Measurements from ENCODE around the gene SCYGR1. TPM values are rescaled to one million over a fixed set of nuclear protein-coding genes. Genes with fewer than 3 reads are reported as not detected.

The SCYGR1 gene
- total and polyA plus RNA-seq, 2 donors from 2014 or later, result not detected

DNA sequence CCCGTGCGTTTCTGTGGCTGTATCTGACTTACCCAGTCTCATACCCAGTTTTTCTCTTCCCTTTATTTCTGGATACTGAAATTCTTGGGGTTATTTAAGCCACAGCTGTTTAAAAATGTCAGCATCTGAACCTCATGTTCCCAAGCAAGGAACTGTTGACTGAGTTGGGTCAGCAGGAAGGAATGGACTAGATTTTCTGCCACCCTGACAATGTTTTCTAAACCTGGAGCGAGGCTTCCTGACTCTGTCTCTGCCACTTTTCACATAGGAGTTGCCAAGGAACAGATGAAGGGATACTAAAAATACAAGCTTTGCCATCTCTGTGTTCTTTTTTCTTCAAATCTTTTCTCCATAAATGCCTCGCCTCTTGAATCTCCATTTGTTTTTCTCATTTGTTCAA is 29.0 kb upstream of the SCYGR1 start:
- DNase-seq (no peak), FAIRE-seq (no peak)
- Histone ChIP-seq H3K27ac (ENCODE audit: low read depth in 2 of 2, low read length in 2 of 2) (no peak overlapping the region), H3K9me3 (ENCODE audit: control insufficient read depth in 2 of 3, insufficient read depth in 1 of 3, low read length in 3 of 3) (no peaks in the 10 kb centered on the region), H3K27me3 (ENCODE audit: control insufficient read depth, insufficient read depth, low read length) (no peaks in the 10 kb centered on the region), H3K36me3 (ENCODE audit: control insufficient read depth in 2 of 3, insufficient read depth in 3 of 3, low read length in 3 of 3) (no peaks in the 10 kb centered on the region), H3K9ac (ENCODE audit: low read length in 3 of 3) (no peak overlapping the region), H3K4me3 (ENCODE audit: low read length in 3 of 3) (no peak overlapping the region), H3K4me1 (ENCODE audit: control insufficient read depth in 2 of 3, insufficient read depth in 2 of 3, low read depth in 1 of 3, low read length in 3 of 3) (peaks cover 0 to 9% (median 0%) of the 10 kb centered on the region in 3 donors)
- intact Hi-C loops (cut with DNase I), result no loop called here
- TF ChIP-seq, protein P1, sequence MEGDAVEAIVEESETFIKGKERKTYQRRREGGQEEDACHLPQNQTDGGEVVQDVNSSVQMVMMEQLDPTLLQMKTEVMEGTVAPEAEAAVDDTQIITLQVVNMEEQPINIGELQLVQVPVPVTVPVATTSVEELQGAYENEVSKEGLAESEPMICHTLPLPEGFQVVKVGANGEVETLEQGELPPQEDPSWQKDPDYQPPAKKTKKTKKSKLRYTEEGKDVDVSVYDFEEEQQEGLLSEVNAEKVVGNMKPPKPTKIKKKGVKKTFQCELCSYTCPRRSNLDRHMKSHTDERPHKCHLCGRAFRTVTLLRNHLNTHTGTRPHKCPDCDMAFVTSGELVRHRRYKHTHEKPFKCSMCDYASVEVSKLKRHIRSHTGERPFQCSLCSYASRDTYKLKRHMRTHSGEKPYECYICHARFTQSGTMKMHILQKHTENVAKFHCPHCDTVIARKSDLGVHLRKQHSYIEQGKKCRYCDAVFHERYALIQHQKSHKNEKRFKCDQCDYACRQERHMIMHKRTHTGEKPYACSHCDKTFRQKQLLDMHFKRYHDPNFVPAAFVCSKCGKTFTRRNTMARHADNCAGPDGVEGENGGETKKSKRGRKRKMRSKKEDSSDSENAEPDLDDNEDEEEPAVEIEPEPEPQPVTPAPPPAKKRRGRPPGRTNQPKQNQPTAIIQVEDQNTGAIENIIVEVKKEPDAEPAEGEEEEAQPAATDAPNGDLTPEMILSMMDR (IDR thresholded peaks at IDR 0.05; ENCODE audit: borderline replicate concordance, extremely low read depth, insufficient read depth), result no peak

DNA sequence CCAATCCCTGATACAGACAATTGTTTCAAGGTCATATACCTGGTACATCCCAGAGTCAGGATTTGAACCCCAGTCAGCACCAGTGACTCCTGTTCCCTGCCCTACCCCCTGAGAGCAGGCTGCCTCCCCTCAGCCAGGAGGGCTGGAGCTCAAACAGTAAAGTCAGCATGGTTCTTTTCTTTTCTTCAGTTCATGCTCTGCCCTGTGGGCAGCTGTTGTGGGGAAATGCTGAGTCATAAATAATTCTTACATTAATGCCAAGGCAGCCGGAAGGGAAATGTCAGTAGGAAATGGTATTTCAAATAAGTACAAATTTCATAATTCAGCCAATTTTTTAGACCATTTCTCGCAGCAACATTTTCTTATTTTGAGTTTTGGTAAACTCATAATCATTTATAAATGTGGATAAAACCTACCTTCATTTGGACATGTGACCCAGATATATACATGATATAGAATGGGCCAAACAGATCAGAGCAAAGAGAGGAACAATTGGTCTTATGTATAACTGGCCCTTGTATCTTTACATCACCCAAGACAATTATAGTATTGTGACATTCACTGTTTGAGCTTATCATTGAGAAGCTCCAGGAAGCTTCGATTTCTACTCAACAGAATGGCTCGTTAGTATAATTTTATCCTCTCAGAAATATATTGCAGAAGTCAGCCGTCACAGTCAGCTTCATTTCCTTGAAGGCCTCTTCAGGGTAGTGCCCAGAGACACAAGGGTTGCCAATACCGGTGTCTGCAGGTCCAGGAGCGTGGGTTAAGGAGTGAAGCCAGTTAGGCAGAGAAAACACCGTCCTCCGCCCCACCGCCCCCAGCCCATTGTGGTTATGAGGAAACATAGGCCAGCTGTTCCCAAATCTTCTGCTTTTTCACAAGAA is 28.0 kb upstream of the SCYGR1 start:
- no peak overlapping the region for H3K9ac ChIP-seq (ENCODE audit: low read length in 3 of 3)
- FAIRE-seq, result no peak
- intact Hi-C loops (cut with DNase I), result no loop called here
- DNase-seq, result peak in 2 of 5 donors; percentile 20 to 38
- peaks cover 0 to 9% (median 0%) of the 10 kb centered on the region in 3 donors for H3K4me1 ChIP-seq (ENCODE audit: control insufficient read depth in 2 of 3, insufficient read depth in 2 of 3, low read depth in 1 of 3, low read length in 3 of 3)
- no peaks in the 10 kb centered on the region for H3K27me3 ChIP-seq (ENCODE audit: control insufficient read depth, insufficient read depth, low read length)
- no peaks in the 10 kb centered on the region for H3K9me3 ChIP-seq (ENCODE audit: control insufficient read depth in 2 of 3, insufficient read depth in 1 of 3, low read length in 3 of 3)
- TF ChIP-seq, protein P1 (IDR thresholded peaks at IDR 0.05; ENCODE audit: borderline replicate concordance, extremely low read depth, insufficient read depth), result no peak
- H3K4me3 ChIP-seq (ENCODE audit: low read length in 3 of 3), result no peak overlapping the region
- no peaks in the 10 kb centered on the region for H3K36me3 ChIP-seq (ENCODE audit: control insufficient read depth in 2 of 3, insufficient read depth in 3 of 3, low read length in 3 of 3)
- H3K27ac ChIP-seq (ENCODE audit: low read depth in 2 of 2, low read length in 2 of 2), result peak overlapping the region in 1 of 2 donors; percentile 8

DNA sequence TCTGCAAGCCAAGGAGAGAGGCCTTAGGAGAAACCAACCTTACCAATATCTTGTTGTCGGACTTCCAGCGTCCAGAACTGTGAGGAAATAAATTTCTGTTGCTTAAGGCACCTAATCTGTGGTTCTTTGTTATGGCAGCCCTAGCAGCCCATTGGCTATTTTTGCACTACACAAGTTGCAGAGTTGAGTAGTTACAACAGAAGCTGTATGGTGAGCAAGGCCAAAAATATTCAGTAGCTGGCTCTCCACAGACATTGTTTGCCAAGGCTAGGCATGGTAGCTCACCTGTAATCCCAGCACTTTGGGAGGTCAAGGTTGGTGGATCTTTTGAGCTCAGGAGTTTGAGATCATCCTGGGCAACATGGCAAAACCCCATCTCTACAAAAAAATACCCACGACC is 27.1 kb upstream of the SCYGR1 start:
- no peak overlapping the region for H3K27ac ChIP-seq (ENCODE audit: low read depth in 2 of 2, low read length in 2 of 2)
- TF ChIP-seq, protein P1 (IDR thresholded peaks at IDR 0.05; ENCODE audit: borderline replicate concordance, extremely low read depth, insufficient read depth), result no peak
- FAIRE-seq, result no peak
- peaks cover 0 to 9% (median 0%) of the 10 kb centered on the region in 3 donors for H3K4me1 ChIP-seq (ENCODE audit: control insufficient read depth in 2 of 3, insufficient read depth in 2 of 3, low read depth in 1 of 3, low read length in 3 of 3)
- H3K4me3 ChIP-seq (ENCODE audit: low read length in 3 of 3), result no peak overlapping the region
- H3K27me3 ChIP-seq (ENCODE audit: control insufficient read depth, insufficient read depth, low read length), result no peaks in the 10 kb centered on the region
- intact Hi-C loops (cut with DNase I), result no loop called here
- no peaks in the 10 kb centered on the region for H3K36me3 ChIP-seq (ENCODE audit: control insufficient read depth in 2 of 3, insufficient read depth in 3 of 3, low read length in 3 of 3)
- H3K9ac ChIP-seq (ENCODE audit: low read length in 3 of 3), result no peak overlapping the region
- no peak for DNase-seq
- no peaks in the 10 kb centered on the region for H3K9me3 ChIP-seq (ENCODE audit: control insufficient read depth in 2 of 3, insufficient read depth in 1 of 3, low read length in 3 of 3)

Data from kidney (tissue), 14 donors.